DND-41 (cell line): ENCODE data around the gene DEF6.

ENCODE experiments used
- EZH2 ChIP-seq: IDR thresholded peaks from 3 replicates; pipeline ENCODE4 v1.6.1; 2012; ENCODE audit warnings: borderline replicate concordance, low read depth, mild to moderate bottlenecking, moderate library complexity, low read length, inconsistent platforms; ENCODE audit not compliant: severe bottlenecking
- TF ChIP-seq, protein P1 (sequence below): IDR thresholded peaks from 2 replicates; pipeline ENCODE4 v1.5.1; 2012; ENCODE audit warnings: borderline replicate concordance, low read length, moderate library complexity, mild to moderate bottlenecking; ENCODE audit not compliant: poor library complexity, severe bottlenecking; ENCODE audit errors: extremely low read depth

GRCh38 chr6:35282472-35282871 is 15.1 kb upstream of the DEF6 start:
- TF ChIP-seq, protein P1, sequence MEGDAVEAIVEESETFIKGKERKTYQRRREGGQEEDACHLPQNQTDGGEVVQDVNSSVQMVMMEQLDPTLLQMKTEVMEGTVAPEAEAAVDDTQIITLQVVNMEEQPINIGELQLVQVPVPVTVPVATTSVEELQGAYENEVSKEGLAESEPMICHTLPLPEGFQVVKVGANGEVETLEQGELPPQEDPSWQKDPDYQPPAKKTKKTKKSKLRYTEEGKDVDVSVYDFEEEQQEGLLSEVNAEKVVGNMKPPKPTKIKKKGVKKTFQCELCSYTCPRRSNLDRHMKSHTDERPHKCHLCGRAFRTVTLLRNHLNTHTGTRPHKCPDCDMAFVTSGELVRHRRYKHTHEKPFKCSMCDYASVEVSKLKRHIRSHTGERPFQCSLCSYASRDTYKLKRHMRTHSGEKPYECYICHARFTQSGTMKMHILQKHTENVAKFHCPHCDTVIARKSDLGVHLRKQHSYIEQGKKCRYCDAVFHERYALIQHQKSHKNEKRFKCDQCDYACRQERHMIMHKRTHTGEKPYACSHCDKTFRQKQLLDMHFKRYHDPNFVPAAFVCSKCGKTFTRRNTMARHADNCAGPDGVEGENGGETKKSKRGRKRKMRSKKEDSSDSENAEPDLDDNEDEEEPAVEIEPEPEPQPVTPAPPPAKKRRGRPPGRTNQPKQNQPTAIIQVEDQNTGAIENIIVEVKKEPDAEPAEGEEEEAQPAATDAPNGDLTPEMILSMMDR, result no peak
- no peak for TF ChIP-seq EZH2
